Jurkat, Clone E6-1 (cell line): ENCODE data around the gene MKRN2.

Experiments used
- DNase-seq: peaks from one replicate; pipeline ENCODE4 v3.0.0-alpha.2; 2011; ENCODE audit warnings: low read depth, low spot score
- H3K4me3 ChIP-seq: 2 replicates; pipeline ENCODE4 v1.5.1; 2011; ENCODE audit warnings: mild to moderate bottlenecking, low read length, control low read depth, moderate library complexity

The MKRN2 gene

DNA sequence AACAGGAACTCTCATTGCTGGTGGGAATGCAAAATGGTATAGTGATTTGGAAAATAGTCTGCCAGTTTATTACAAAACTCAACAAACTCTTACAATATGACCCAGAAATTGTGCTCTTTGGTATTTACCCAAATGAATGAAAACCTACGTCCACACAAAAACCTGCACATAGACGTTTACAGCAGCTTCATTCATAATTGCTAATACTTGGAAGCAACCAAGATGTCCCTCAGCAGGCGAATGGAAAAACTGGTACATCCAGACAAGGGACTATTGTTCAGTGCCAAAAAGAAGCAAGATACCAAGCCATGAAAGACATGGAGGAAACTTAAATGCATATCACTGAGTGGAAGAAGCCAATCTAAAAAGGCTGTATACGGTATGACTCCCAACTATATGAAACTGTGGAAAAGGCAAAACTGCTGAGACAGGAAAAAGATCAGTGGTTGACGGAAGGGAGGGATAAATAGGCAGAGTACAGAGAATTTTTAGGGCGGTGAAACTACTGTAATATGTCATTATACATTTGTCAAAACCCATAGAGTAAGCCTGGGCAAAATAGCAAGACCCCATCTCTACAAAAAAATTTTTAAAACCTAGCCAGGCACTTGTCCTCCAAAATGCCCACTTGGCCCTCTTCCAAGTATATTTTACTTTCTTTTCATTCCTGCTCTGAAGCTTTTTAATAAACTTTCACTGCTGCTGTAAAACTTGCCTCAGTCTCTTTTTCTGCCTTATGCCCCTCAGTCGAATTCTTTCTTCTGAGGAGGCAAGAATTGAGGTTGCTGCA, 6.7 kb upstream of the MKRN2 start:
- no peak overlapping the region for H3K4me3 ChIP-seq
- no peak for DNase-seq

GRCh38 chr3:12553921-12554391, 2.9 kb upstream of the MKRN2 start:
- peak overlapping the region; percentile 53 for H3K4me3 ChIP-seq
- DNase-seq, result no peak

DNA sequence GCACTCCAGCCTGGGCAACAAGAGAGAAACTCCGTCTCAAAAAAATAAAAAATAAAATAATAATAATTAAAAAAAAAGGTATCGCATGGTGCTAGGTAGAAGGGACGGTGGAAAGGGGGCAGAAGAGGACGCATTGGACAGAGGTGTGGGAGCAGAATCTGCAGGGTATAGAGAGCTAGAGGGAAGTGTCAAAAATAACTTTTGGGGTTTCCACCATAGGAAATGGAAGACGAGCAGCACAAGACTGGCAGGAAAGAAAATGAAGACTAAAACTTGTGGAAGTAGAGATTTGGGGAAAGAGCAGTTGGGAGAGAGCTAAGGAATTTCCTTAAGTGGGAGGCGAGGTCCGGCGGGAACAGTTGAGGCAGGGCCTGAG, 585 bp upstream of the MKRN2 start:
- peak overlapping the region; percentile 69 for H3K4me3 ChIP-seq
- no peak for DNase-seq

GRCh38 chr3:12557473-12558100, 700 bp downstream of the MKRN2 start:
- H3K4me3 ChIP-seq, result peak overlapping the region; percentile 69
- DNase-seq, result no peak

DNA sequence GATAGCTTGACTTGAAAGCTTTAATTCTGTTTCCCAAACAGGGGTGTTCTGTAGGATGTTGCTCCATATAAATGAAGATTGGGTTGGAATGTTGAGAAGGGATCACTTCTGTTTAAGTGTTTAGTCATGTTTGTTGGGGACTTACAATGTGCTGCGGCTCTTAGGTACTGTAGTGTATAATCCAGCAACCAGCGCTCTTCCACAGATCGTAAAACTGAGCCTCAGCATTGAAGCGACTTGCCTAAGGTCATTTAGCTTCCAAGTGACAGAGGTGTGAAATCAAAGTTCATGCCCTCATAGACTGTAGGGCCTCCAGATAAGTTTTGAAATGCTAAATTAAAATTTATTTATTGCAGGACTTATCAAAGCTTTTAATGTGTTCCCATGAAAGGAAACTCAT, 1.8 kb downstream of the MKRN2 start:
- no peak for DNase-seq
- no peak overlapping the region for H3K4me3 ChIP-seq

DNA sequence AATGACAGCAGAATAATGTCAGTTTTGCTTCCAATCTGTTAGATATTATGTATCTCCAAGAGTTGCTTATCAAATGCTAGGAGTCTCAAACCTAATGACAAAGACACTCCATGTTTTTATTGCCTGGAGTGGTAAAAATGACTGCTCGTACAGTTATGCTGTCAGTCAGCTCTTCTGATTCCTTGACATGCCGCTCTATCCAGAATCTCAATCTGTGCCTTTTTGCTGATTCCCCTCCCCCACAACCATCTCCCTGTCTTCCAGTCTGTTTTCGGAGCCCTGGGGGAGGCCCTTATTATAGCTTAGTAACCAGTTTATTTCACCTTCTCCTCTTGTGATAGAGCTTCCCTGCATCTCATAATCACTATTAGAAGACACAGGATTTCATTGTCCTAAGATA, 2.6 kb downstream of the MKRN2 start:
- DNase-seq, result no peak
- no peak overlapping the region for H3K4me3 ChIP-seq

DNA sequence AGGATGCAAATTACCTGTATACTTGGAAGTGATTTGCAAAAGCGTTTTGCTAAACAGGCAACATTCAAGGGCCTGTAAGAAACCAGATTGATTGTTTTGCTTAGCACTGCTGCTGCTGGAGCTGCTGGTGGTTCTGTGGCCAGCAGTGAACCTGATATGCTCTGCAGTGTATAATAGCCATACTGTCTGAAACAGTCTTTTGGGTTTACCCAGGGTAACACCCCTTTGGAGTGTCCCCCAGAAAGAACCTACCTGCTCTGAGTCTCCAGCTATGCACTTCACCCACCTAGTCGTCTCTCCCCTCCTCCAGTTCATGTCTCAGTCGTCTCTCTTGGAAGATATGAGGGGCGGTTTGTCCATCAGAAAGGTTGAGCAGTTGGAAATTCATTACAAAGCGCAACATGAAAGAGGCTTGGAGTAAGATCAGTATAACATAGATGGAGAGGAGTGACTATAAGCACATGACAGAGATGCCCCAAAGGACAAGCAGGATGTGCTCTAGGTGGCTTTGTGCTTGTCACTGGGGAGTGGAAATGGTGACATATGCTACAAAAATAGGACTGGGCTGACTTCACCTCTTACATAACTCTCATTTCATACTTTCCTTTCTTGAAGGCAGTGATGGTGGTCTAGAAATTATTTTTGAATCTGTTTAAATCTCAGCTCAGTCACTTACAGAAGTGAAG, 3.8 kb downstream of the MKRN2 start:
- no peak overlapping the region for H3K4me3 ChIP-seq
- DNase-seq, result no peak

DNA sequence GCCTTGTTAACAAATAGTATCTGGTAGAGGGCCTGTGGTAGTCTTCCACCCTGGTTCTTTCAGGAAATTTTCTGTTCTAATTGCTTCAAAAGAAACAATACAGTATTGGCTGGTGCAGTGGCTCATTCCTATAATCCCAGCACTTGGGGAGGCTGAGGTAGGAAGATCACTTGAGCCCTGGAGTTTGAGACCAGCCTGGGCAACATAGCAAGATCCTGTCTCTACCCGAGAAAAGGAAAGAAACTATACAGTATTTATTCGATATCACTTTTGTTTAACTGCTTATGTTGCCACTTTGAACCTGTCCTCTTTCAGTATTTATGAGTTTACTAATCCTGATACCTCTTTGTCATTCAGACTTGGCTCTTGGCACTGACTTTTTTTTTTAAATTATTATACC, 4.5 kb downstream of the MKRN2 start:
- DNase-seq, result no peak
- H3K4me3 ChIP-seq, result no peak overlapping the region

- no peak overlapping the region for H3K4me3 ChIP-seq
- no peak for DNase-seq
Measured at GRCh38 chr3:12562451-12562850, 5.6 kb downstream of the MKRN2 start.

DNA sequence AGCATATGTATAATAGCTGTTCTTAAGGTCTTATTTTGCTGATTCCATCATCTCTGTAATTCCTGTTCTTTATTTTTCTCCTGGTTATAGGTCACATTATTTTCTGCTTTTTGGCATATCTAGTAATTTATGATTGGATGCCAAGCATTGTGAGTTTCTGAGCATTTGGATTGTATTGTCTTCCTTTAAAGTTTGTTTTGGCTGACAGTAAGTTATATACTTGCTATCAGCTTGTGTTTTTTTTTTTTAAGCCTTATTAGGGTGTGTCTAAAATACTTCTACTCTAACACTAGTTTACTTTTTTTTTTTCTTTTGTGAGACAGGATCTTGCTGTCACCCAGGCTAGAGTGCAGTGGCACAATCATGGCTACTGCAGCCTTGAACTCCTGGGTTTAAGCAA, 10.1 kb downstream of the MKRN2 start:
- no peak for DNase-seq
- no peak overlapping the region for H3K4me3 ChIP-seq

DNA sequence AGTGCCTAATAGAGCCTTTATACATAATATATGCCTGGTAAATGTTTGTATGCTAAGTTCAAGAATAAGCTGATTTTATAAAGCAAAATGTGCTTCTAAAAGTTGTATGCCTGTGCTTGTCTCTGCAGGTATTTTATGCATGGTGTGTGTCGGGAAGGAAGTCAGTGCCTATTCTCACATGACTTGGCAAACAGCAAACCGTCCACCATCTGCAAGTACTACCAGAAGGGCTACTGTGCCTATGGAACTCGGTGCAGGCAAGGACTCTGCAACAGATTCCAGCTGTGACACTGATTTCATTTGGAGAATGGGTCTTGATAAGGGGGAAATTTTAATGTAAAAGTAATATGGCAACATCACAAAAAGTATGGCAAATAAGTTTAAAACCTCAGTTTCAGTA, 11.9 kb downstream of the MKRN2 start:
- H3K4me3 ChIP-seq, result no peak overlapping the region
- DNase-seq, result no peak

DNA sequence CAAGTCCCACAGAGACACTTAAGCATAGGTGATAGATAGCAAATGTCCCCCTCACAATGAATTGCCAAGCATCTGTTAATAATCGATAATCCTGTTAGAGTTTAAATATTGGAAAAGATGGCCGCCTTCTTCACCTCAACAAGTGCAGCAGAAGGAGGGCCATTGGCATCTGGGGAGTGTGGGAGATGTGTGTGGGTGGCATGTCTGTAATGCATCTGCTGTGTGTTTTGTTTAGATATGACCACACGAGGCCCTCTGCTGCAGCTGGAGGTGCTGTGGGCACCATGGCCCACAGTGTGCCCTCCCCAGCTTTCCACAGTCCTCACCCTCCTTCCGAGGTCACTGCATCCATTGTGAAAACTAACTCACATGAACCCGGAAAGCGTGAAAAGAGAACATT, 12.9 kb downstream of the MKRN2 start:
- no peak for DNase-seq
- H3K4me3 ChIP-seq, result no peak overlapping the region

DNA sequence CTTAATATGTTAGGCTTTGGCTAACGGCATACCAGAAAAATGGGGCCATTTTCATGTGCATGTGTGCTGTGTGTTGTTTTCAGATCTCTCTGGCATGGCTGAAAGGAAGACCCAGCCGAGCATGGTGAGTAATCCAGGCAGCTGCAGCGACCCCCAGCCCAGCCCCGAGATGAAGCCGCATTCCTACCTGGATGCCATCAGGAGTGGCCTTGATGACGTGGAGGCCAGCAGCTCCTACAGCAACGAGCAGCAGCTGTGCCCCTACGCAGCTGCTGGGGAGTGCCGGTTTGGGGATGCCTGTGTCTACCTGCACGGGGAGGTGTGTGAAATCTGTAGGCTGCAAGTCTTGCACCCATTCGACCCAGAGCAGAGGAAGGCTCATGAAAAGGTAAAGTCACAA, 15.1 kb downstream of the MKRN2 start:
- DNase-seq, result no peak
- no peak overlapping the region for H3K4me3 ChIP-seq

- no peak overlapping the region for H3K4me3 ChIP-seq
- DNase-seq, result no peak
Measured at GRCh38 chr3:12574131-12574530, 17.2 kb downstream of the MKRN2 start.

GRCh38 chr3:12574661-12575060, 17.8 kb downstream of the MKRN2 start:
- no peak for DNase-seq
- no peak overlapping the region for H3K4me3 ChIP-seq

GRCh38 chr3:12577379-12577778, 20.5 kb downstream of the MKRN2 start:
- H3K4me3 ChIP-seq, result no peak overlapping the region
- no peak for DNase-seq

GRCh38 chr3:12578742-12579141, 21.9 kb downstream of the MKRN2 start:
- no peak for DNase-seq
- no peak overlapping the region for H3K4me3 ChIP-seq

- H3K4me3 ChIP-seq, result no peak overlapping the region
- no peak for DNase-seq
Measured at GRCh38 chr3:12579456-12579855, 22.6 kb downstream of the MKRN2 start.

- no peak for DNase-seq
- H3K4me3 ChIP-seq, result no peak overlapping the region
Measured at GRCh38 chr3:12579905-12580304, 23.0 kb downstream of the MKRN2 start.

- no peak for DNase-seq
- H3K4me3 ChIP-seq, result no peak overlapping the region
Measured at GRCh38 chr3:12582730-12583129, 25.8 kb downstream of the MKRN2 start.
